Measurements from ENCODE around the gene FCN1. TPM values are rescaled to one million over a fixed set of nuclear protein-coding genes. Genes with fewer than 3 reads are reported as not detected.
A peak's percentile ranks its signal among the peaks of the same experiment; 100 is the strongest.

FCN1 gene
- polyA plus RNA-seq, 3 donors: 2,884 to 7,680 (median 6,268) TPM

DNA sequence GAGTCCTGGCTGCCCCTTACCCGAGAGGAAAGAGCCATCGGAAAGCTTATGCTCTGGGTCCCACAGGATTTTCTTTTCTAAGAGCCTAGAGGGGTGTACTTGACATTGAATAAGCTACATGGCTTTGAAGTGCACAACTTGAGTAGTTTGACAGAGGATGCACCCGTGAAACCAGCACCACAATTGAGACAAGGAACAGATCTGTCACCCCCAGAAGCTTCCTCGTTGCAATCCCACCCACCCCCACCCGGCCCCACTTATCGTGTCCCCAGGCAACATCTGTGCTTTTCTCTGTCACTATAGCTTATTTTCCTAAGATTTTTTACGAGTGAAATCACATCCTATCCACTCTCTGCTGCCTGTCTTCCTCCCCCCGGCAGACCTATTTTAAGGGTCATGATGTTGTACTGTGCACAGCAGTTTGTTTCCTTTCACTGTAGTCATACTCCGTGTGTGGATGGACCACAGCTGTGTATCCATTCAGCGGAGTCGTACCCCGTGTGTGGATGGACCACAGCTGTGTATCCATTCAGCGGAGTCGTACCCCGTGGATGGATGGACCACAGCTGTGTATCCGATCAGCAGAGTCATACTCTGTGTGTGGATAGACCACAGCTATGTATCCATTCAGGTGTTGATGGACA lies 45.9 kb downstream of the FCN1 start:
- peaks cover 7 to 20% of the 10 kb centered on the region in 2 donors for H3K9me3 ChIP-seq (replicated peaks in 1 of 2; ENCODE audit: control insufficient read depth in 1 of 2, insufficient read depth in 1 of 2, low read length in 2 of 2)
- TF ChIP-seq, protein P1, sequence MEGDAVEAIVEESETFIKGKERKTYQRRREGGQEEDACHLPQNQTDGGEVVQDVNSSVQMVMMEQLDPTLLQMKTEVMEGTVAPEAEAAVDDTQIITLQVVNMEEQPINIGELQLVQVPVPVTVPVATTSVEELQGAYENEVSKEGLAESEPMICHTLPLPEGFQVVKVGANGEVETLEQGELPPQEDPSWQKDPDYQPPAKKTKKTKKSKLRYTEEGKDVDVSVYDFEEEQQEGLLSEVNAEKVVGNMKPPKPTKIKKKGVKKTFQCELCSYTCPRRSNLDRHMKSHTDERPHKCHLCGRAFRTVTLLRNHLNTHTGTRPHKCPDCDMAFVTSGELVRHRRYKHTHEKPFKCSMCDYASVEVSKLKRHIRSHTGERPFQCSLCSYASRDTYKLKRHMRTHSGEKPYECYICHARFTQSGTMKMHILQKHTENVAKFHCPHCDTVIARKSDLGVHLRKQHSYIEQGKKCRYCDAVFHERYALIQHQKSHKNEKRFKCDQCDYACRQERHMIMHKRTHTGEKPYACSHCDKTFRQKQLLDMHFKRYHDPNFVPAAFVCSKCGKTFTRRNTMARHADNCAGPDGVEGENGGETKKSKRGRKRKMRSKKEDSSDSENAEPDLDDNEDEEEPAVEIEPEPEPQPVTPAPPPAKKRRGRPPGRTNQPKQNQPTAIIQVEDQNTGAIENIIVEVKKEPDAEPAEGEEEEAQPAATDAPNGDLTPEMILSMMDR (IDR thresholded peaks at IDR 0.05): no peak
- H3K4me3 ChIP-seq (replicated peaks in 1 of 3; ENCODE audit: low read depth in 2 of 3, low read length in 3 of 3): no peak overlapping the region
- H3K27me3 ChIP-seq (ENCODE audit: control insufficient read depth in 2 of 2, insufficient read depth in 2 of 2, low read length in 2 of 2): no peaks in the 10 kb centered on the region
- intact Hi-C loops (cut with micrococcal nuclease): no loop called here
- 95% methylated on average over 11 of the region's 16 CpGs for WGBS (ENCODE audit: insufficient coverage)
- no peaks in the 10 kb centered on the region for H4K20me1 ChIP-seq (ENCODE audit: insufficient read depth, low read length)
- Mint-ChIP-seq H3K4me3 (no peak overlapping the region), H3K27ac (no peak overlapping the region), H3K27me3 (ENCODE audit: low read depth in 3 of 3) (peaks cover 11 to 18% (median 14%) of the 10 kb centered on the region in 3 donors), H3K36me3 (no peaks in the 10 kb centered on the region), H3K9me3 (peaks cover 8 to 30% (median 18%) of the 10 kb centered on the region in 7 donors), H3K4me1 (peaks cover 10% of the 10 kb centered on the region)
- H3K79me2 ChIP-seq (ENCODE audit: insufficient read depth, low read length): no peaks in the 10 kb centered on the region
- no peaks in the 10 kb centered on the region for H3K36me3 ChIP-seq (replicated peaks in 1 of 2; ENCODE audit: control insufficient read depth in 1 of 2, insufficient read depth in 2 of 2, low read length in 2 of 2)
- peaks cover 5 to 13% of the 10 kb centered on the region in 2 donors for H3K4me1 ChIP-seq (ENCODE audit: control insufficient read depth in 1 of 2, insufficient read depth in 2 of 2, low read length in 2 of 2)
- H3K9ac ChIP-seq (ENCODE audit: insufficient read depth, low read length, poor library complexity, severe bottlenecking): no peak overlapping the region
- no peak for DNase-seq
- H3K27ac ChIP-seq (ENCODE audit: low read depth in 1 of 2, low read length in 2 of 2): no peak overlapping the region
- no peak overlapping the region for H2AFZ ChIP-seq (ENCODE audit: insufficient read depth, low read depth, low read length, poor library complexity, severe bottlenecking)
- no peak overlapping the region for H3K4me2 ChIP-seq (replicated peaks; ENCODE audit: extremely low read depth, low read length, poor library complexity, severe bottlenecking)

DNA sequence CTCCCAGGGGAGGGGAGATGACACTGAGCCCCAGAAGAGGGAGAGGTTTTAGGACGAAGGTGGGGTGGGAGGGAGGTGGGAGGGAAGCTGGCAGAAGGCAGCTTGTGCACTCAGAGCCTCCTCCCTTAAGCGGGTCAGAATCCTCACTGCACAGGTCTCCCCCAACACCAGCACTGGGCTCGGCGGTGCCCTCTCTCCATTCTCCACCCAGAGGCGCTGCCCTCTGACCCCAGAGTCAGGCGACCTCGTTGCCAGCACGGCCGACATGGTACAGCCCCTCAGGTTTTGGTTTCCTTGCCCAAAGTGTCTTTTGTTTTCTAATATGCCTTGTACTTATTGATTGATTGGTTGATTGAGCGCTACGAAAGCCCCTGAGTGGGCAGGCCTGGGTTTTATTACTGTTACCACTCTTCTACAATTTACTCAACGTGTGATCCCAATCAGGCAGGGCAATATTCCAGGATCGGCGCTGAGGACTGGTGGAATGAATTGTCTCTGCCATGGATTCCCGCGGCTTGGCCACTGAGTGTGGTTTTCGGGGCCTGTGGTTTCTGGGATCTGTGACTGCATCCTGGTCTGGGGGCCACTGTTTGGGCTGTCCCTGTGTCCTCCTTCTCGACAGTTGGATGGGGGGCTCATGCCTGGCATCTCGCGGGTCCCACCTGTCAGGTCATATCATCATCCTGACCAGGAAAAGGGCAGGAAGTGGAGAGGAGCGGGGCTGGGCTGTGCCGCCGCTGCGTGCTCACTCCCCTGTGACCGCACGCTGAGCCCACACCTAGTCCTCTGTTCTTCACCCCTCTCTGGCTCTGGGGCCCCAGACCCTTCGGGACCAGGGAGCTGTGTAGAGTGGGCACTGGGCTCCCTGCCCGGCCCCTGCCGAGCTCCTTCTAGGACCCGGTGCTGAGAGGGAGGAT lies 46.7 kb downstream of the FCN1 start:
- TF ChIP-seq, protein P1 (IDR thresholded peaks at IDR 0.05): no peak
- H3K4me1 ChIP-seq (ENCODE audit: control insufficient read depth in 1 of 2, insufficient read depth in 2 of 2, low read length in 2 of 2): peaks cover 5 to 11% of the 10 kb centered on the region in 2 donors

More for the DNA sequence above, 46.7 kb downstream of the FCN1 start:
- intact Hi-C loops (cut with micrococcal nuclease): no loop called here
- Histone ChIP-seq H3K36me3 (replicated peaks in 1 of 2; ENCODE audit: control insufficient read depth in 1 of 2, insufficient read depth in 2 of 2, low read length in 2 of 2) (no peaks in the 10 kb centered on the region), H3K9me3 (replicated peaks in 1 of 2; ENCODE audit: control insufficient read depth in 1 of 2, insufficient read depth in 1 of 2, low read length in 2 of 2) (peaks cover 7 to 20% of the 10 kb centered on the region in 2 donors), H3K27ac (ENCODE audit: low read depth in 1 of 2, low read length in 2 of 2) (no peak overlapping the region), H4K20me1 (ENCODE audit: insufficient read depth, low read length) (no peaks in the 10 kb centered on the region), H3K9ac (ENCODE audit: insufficient read depth, low read length, poor library complexity, severe bottlenecking) (no peak overlapping the region), H3K27me3 (ENCODE audit: control insufficient read depth in 2 of 2, insufficient read depth in 2 of 2, low read length in 2 of 2) (no peaks in the 10 kb centered on the region), H2AFZ (ENCODE audit: insufficient read depth, low read depth, low read length, poor library complexity, severe bottlenecking) (no peak overlapping the region), H3K4me3 (replicated peaks in 1 of 3; ENCODE audit: low read depth in 2 of 3, low read length in 3 of 3) (no peak overlapping the region), H3K79me2 (ENCODE audit: insufficient read depth, low read length) (no peaks in the 10 kb centered on the region), H3K4me2 (replicated peaks; ENCODE audit: extremely low read depth, low read length, poor library complexity, severe bottlenecking) (no peak overlapping the region)
- Mint-ChIP-seq H3K36me3 (no peaks in the 10 kb centered on the region), H3K4me1 (peaks cover 8% of the 10 kb centered on the region), H3K27me3 (ENCODE audit: low read depth in 3 of 3) (peaks cover 11 to 18% (median 14%) of the 10 kb centered on the region in 3 donors), H3K27ac (peak overlapping the region in 1 of 7 donors; percentile 33), H3K9me3 (peaks cover 8 to 30% (median 18%) of the 10 kb centered on the region in 7 donors), H3K4me3 (peak overlapping the region in 1 of 2 donors; percentile 37)
- no peak for DNase-seq
- WGBS (ENCODE audit: insufficient coverage): 90% methylated on average over 15 of the region's 30 CpGs

Data from CD14-positive monocyte (primary cell).